H4 (cell line): ENCODE results near the gene TMPRSS2. TPM values are rescaled to one million over a fixed set of nuclear protein-coding genes. Genes with fewer than 3 reads are reported as not detected.
"Not testable (repeated sequence)": the region's sequence is repeated elsewhere in the genome, so short reads cannot be mapped to it uniquely, and the experiment has no call there.

Source experiments
- DNase-seq: peaks from one replicate; pipeline ENCODE4 v3.0.0-alpha.2; 2015; ENCODE audit warnings: low spot score
- total RNA-seq: library from RNA; depleted of rRNA; stranded (reverse); fragments of >200 nt; shearing (Covaris generic); gene quantifications from 2 replicates; pipeline ENCODE4 v1.2.3, GENCODE V29; 2014; rRNA removed

TMPRSS2 gene
- total RNA-seq, 1 experiment from 2014 or later, result 0.10 TPM

DNA sequence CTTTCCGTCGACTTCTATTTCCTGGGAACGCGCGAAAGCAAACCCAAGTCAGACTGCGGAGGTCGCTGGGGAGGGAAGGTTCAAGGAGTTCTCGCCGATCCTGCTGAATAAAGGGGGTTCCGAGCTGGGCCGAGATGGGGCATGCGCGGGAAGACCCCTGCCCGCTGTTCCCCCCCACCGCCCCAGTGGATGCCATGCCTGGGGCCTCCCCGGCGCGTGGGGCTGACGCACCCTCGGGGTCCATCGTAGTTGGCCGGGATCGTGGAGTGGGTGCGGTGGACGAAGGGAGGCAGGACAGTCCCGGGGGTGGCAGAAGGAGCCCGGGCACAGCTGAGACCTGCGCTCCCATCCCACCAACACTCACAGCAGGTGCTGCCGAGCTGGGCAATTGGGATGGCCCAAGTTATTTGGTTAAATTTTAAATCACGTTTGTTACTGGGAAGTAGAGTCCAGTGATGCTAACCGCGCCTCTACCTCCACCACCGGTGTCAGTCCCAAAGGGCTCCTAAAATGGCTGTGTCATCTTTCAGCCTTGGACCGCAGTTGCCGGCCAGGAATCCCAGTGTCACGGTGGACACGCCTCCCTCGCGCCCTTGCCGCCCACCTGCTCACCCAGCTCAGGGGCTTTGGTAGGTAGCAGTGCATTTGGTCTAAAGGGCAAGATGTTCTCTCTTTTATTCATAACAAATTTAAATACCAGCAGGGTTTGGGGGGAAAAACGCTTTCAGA is 81.1 kb downstream of the TMPRSS2 start:
- DNase-seq, result no peak

DNA sequence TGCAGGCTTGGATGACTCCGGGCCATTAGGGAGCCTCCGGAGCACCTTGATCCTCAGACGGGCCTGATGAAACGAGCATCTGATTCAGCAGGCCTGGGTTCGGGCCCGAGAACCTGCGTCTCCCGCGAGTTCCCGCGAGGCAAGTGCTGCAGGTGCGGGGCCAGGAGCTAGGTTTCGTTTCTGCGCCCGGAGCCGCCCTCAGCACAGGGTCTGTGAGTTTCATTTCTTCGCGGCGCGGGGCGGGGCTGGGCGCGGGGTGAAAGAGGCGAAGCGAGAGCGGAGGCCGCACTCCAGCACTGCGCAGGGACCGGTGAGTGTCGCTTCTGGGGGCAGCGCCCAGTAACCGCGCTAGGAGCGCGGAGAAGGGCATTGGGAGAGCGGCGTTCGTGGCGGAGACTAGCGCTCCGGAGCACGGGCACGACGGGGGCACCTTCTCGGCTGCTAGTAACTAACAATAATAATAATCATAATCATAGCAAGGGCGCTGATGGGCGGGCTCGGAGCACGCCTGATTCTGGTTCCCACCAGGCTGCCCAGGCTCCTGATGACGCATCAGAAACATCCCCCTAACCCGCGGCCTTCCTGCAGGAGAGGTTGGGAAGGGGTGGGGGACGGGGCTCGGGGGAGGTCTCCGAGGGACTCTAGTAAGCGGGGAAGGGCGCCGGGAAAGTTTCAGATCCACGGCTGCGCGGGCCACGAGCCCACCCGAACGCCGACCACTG is 81.8 kb downstream of the TMPRSS2 start, which contains the start of gene MX1:
MX1 (plus strand) TSS at position 286 of the 722 bp plus-strand sequence. CDS start 5,832 bp downstream, outside the sequence.
- DNase-seq, result peak; percentile 35

DNA sequence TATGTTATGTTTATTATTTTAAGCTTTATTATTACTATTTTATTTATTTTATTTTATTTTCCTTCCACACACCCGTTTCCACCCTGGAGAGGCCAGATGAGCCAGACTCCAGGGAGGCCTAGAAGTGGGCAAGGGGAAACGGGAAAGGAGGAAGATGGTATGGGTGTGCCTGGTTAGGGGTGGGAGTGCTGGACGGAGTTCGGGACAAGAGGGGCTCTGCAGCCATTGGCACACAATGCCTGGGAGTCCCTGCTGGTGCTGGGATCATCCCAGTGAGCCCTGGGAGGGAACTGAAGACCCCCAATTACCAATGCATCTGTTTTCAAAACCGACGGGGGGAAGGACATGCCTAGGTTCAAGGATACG is 82.4 kb downstream of the TMPRSS2 start:
- no peak for DNase-seq

DNA sequence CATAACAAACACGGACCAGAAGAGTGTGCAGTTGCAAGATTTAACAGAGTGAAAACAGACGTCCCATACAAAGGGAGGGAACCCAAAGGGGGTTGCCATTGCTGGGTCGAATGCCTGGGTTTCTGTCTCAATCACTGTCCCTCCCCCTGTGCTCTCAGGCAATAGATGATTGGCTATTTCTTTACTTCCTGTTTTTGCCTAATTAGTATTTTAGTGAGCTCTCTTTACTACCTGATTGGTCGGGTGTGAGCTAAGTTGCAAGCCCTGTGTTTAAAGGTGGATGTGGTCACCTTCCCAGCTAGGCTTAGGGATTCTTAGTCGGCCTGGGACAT is 84.7 kb downstream of the TMPRSS2 start:
- DNase-seq, result not testable (repeated sequence)

DNA sequence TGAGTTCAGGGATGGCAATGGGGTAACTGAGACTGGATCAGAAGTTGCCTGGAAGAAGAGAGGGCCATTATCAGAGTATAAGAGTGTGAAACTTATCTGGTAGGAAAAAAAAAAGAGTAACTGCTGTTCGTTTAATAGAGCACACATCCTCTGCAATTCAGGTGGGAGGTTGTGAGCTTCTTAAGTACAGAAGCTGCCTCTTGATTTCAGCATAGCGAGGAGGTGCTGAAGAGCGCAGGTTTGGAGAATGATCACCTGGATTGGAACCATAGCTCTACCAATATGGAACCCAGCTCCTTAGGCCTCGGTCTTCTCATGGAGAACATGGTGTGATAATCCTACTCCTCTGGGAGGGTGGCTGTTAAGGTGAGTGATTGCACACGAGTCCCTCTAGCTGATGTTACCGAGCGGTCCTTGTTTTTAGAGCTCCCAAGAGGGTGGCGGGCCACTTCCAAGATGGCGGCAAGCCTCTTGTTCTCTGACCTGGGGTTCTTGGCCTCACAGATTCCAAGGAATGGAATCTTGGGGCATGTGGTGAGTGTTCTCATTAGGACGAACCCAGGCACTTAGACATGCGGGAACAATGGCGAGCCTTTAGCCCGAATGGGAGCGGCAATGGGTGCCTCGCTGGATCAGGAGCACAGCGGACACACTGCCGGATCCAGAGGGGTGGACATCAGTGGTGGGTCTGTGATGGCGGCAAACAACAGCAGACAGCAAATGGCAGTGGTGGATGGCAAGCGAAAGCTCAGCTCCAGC is 85.2 kb downstream of the TMPRSS2 start:
- no peak for DNase-seq

DNA sequence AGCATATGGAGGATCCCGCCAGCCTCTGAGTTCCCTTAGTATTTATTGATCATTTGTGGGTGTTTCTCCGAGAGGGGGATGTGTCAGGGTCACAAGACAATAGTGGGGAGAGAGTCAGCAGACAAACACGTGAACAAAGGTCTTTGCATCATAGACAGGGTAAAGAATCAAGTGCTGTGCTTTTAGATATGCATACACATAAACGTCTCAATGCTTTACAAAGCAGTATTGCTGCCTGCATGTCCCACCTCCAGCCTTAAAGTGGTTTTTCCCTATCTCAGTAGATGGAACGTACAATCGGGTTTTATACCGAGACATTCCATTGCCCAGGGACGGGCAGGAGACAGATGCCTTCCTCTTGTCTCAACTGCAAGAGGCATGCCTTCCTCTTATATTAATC is 87.0 kb downstream of the TMPRSS2 start:
- DNase-seq, result not testable (repeated sequence)

DNA sequence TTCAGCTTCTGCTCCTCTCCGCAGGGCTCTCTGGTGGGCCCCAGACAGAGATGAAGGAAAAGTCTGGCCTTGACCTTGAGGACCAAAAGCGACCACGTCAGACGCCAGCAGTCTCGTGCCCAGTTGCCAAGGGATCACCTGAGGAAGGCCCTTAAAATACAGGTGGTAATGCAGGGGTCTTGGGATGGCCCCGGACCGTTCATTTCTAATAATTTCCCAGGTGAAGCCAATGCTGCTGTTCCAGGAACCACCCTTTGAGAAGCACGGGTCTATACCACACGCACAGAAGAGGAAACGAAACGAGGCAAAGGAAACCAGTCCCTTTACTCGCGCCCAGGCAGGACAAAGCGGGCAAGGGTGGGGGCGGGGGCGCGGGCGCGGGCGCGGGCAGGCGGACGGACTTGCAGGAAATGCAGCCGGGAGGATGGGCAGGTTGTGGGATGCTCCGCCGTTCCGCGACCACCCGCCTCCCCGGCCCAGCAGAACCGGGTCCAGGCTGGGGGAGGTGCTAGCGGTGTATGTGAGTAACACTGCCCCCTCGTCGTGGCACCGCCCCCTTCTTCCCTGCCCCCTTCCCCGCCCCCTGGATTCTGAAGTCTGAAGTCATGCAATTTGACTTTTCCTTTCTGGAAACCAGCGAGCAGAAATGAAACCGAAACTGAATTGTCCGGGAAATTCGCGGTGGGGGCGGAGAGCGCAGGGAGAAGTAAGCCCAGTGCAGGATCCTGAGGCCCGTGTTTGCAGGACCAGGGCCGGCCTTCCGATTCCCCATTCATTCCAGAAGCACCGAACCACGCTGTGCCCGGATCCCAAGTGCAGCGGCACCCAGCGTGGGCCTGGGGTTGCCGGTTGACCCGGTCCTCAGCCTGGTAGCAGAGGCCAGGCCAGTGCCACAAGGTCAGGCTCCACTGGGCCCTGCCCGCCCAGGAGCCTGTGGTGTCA is 87.8 kb downstream of the TMPRSS2 start:
- DNase-seq, result peak; percentile 91

DNA sequence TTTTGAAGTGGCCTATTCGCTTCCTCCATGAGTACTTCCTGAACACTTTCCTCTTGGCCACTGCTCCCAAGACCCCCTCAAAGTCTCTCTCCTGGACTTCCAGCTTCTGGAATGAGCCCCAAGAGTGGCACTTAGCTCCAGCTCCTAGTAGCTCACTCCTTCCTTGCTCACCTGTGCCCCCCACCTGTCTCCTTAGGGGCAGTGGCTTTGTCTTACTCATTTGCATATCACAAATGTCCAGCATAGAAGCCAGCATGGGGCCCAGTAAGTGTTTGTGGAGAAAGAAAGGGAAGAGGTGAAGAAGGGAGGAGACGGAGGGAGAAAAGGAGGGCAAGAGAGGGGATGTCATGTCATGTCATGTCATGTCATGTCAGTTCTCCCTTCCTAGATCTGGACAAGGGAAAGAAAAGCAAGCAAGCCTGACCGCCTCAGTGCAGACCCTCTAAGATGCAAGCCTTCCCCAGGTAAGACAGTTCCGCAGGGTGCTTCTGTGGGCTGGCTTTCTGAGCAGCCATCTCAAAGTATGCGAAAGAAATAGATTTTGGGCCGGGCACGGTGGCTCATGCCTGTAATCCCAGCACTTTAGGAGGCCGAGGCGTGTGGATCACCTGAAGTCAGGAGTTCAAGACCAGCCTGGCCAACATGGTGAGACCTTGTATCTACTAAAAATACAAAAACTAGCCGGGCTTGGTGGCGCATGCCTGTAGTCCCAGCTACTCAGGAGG is 88.8 kb downstream of the TMPRSS2 start:
- no peak for DNase-seq

DNA sequence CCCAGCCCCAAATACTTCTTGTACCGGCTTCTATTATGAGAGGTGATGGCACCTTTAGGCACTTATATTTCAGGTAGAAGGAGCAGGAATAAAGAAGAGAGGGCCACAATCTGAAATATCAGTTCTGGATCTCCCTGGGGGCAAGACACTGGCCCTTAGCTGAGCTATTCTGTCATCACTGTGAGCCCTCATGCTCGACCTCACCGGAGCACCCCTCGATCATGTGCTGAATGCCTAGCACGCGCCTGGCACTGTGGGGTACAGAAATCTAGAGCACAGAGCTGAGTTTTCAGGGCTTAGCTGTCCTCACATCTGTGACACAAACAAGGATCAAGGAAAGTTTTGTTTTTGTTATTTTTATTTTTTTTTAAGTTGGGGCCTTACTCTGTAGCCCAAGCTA is 89.6 kb downstream of the TMPRSS2 start:
- no peak for DNase-seq

DNA sequence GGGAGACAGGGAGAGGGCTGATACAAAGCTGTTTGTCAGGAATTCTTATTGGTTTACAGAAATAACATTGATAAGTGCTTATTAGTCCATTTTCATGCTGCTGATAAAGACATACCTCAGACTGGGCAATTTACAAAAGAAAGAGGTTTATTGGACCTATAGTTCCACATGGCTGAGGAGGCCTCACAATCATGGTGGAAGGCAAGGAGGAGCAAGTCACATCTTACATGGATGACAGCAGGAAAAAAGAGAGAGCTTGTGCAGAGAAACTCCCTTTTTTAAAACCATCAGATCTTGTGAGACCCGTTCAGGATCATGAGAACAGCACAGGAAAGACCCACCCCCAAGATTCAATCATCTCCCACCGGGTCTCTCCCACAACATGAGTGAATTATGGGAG is 90.5 kb downstream of the TMPRSS2 start:
- not testable (repeated sequence) for DNase-seq

Other genes with a start within 250 kb of the TMPRSS2 start
- not detected in 2 replicates for gene FAM3B, start 191.4 kb downstream of the TMPRSS2 start, total RNA-seq
- gene MX2, start 146.1 kb downstream of the TMPRSS2 start, total RNA-seq, result 36.7 and 38.6 TPM in 2 replicates
- gene MX1, start 81.9 kb downstream of the TMPRSS2 start, total RNA-seq, result 38.8 and 39.6 TPM in 2 replicates